Activated naive CD8-positive, alpha-beta T cell (primary cell): ENCODE measurements around the gene CTAGE9.
"Not testable (repeated sequence)": the region's sequence is repeated elsewhere in the genome, so short reads cannot be mapped to it uniquely, and the experiment has no call there.

Source experiments
- H3K27ac Mint-ChIP-seq: one replicate; pipeline ENCODE4 v1.8.0; 2021; ENCODE audit warnings: mixed read lengths
- H3K27me3 Mint-ChIP-seq: one replicate; pipeline ENCODE4 v1.8.0; 2021; ENCODE audit warnings: mixed read lengths
- H3K36me3 Mint-ChIP-seq: one replicate; pipeline ENCODE4 v1.8.0; 2021; ENCODE audit warnings: mixed read lengths
- H3K4me1 Mint-ChIP-seq: one replicate; pipeline ENCODE4 v1.8.0; 2021; ENCODE audit warnings: low read depth, mixed read lengths
- H3K4me3 Mint-ChIP-seq: one replicate; pipeline ENCODE4 v1.8.0; 2021; ENCODE audit warnings: mild to moderate bottlenecking, mixed read lengths
- H3K9me3 Mint-ChIP-seq: one replicate; pipeline ENCODE4 v1.8.0; 2021; ENCODE audit warnings: low read depth, mixed read lengths

CTAGE9 gene

DNA sequence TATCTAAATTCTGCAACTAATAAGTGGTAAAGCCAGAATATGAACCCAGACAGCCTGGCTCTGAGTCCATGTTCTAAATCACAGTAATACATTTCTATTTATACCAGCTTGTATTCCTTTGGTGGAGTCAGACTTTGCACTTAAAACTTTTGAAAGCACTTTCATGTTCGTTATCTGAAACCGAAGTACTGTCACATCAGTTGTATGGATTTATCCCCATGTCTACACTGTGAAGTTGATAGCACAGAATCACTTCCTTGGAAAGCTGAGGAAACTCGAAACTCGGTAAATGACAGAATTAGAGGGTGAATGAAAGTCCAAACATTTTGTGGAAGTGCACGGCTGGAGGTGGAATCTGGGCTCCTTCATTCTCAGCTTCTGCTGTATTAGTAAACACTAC is 28.3 kb upstream of the CTAGE9 start:
- no peaks in the 10 kb centered on the region for H3K4me1 Mint-ChIP-seq
- H3K27ac Mint-ChIP-seq = no peak overlapping the region
- peaks cover 6% of the 10 kb centered on the region for H3K27me3 Mint-ChIP-seq
- H3K9me3 Mint-ChIP-seq = no peaks in the 10 kb centered on the region
- H3K36me3 Mint-ChIP-seq = no peaks in the 10 kb centered on the region
- no peak overlapping the region for H3K4me3 Mint-ChIP-seq

DNA sequence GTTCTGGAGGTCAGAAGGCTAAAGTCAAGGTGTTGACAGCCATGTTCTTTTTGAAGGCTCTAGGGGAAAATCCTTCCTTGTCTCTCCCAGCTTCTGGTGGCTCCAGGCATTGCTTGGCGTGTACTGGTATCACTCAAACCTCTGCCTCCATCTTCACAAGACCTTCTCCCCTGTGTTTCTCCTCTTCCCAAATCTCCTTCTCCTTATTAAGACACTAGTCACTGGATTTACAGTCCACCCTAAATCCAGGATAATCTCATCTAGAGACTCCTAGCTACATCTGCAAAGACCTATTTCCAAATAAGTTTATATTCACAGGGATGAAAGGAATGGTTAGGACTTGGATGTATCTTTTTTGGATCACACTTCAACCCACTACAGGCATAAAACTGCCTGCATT is 26.0 kb upstream of the CTAGE9 start:
- Mint-ChIP-seq H3K9me3 (no peaks in the 10 kb centered on the region), H3K27ac (no peak overlapping the region), H3K4me1 (no peaks in the 10 kb centered on the region), H3K36me3 (no peaks in the 10 kb centered on the region), H3K4me3 (no peak overlapping the region), H3K27me3 (no peaks in the 10 kb centered on the region)

DNA sequence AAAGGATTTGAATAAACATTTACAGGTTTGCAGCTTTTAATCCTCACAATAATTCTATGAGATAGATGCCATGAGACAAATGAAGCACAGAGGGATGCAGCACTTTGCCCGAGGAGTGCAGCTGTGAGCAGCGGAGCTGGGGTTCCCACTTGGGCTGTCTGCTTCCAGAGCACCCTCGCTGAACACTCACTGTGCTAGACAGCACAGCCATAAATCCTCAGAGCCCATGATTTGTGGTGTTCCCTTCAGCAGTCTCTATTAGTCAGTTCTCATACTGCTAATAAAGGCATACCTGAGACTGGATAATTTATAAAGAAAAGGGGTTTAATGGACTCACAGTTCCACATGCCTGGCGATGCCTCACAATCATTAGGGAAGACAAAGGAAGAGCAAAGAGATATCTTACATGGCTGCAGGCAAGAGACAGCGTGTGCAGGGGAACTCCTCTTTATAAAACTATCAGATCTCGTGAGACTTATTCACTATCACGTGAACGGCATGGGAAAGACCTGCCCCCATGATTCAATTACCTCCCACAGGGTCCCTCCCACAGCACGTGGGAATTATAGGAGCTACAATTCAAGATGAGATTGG is 25.3 kb upstream of the CTAGE9 start:
- H3K4me1 Mint-ChIP-seq = no peaks in the 10 kb centered on the region
- no peaks in the 10 kb centered on the region for H3K36me3 Mint-ChIP-seq
- H3K9me3 Mint-ChIP-seq = no peaks in the 10 kb centered on the region
- no peaks in the 10 kb centered on the region for H3K27me3 Mint-ChIP-seq
- H3K27ac Mint-ChIP-seq = no peak overlapping the region
- H3K4me3 Mint-ChIP-seq = no peak overlapping the region

DNA sequence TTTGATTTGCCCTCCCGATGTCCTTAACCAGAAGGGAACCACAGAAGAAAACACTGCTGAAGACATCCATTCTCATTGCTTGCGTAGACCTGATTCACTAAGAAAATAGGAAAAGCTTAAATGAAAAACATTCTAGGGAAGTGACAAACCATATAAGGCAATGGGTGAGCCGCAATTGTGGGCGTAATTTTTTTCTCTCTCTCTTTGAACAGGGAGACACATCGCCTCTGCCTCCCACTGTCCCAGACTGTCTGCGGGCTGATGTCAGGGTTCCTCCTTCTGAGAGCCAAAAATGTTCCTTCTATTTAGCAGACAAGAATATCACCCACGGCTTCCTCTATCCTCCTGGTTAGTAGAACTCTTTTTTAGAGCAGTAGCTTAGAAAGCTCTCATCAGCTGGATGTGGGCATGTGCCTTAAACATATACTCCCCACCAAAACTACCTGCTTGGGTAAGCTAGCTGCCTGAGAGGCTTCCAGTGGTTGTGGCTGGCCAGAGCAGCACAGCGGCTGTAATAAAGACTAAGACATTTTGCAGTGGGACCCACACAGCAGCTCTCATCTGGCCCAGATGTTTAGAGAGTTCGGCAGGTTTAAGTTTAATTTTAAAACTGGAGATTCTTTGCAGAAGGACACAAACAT is 22.7 kb upstream of the CTAGE9 start:
- Mint-ChIP-seq H3K9me3 (no peaks in the 10 kb centered on the region), H3K4me3 (no peak overlapping the region), H3K36me3 (no peaks in the 10 kb centered on the region), H3K27me3 (no peaks in the 10 kb centered on the region), H3K27ac (no peak overlapping the region), H3K4me1 (no peaks in the 10 kb centered on the region)

DNA sequence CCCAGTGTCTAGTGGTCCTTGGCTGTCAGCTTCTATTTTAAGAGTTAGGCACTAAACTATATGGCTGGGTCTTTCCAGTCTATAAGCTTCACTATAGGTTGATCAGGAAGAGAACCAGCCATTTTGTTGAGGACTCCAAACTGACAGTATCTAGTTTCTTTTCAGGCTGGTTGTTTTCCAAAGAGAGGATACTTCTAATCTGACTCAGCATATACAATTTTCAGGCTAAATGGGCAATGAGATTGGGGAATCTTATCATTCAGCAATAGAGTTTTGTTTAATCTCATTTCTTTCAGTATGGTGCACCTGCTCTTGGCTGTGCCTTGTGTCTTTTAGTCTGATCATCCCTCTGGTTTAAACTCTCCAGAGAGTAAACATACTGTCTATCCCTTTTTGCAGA is 20.4 kb upstream of the CTAGE9 start:
- H3K36me3 Mint-ChIP-seq = peaks cover 5% of the 10 kb centered on the region
- no peak overlapping the region for H3K4me3 Mint-ChIP-seq

DNA sequence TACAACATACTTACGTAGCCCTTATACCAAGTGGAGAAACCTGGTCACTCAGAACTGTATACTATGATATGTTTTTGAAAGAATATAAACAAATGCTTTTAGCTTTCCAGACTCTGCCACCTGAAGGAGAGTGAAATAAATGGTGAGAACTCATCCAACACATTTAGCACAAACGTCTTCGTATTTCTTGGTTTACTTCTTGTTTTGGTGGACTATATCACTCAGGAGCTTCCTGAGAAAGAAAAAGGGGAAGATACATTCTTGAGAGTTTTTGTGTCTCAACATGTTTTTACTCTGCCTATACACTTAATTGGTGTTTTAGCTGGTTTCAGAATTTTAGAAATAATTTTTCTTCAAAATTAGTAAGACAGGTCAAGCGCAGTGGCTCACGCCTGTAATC is 19.4 kb upstream of the CTAGE9 start:
- Mint-ChIP-seq H3K27me3 (no peaks in the 10 kb centered on the region), H3K4me3 (no peak overlapping the region), H3K4me1 (no peaks in the 10 kb centered on the region)

More for the DNA sequence above, 20.4 kb upstream of the CTAGE9 start:
- no peaks in the 10 kb centered on the region for H3K4me1 Mint-ChIP-seq
- no peak overlapping the region for H3K27ac Mint-ChIP-seq
- no peaks in the 10 kb centered on the region for H3K27me3 Mint-ChIP-seq
- H3K9me3 Mint-ChIP-seq = no peaks in the 10 kb centered on the region

DNA sequence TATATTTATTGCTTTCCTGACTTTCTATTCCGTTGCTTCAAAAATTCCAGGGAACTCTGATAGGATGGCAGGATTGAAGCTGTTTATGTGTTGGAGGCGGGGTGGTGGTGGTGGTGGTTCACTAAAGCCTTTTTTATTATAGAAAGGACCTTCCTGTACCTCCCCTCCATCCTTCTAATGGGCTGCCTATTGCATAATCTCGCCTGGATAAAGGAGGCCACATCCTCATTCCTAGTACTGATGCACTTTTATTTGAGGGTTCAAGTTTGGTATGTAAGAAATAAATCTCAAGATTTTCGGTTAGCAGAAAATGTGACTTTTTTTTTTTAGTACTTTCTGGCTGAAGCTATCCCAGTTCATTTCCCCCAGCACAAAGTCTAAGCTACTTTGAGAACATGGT is 18.7 kb upstream of the CTAGE9 start:
- no peak overlapping the region for H3K27ac Mint-ChIP-seq
- H3K9me3 Mint-ChIP-seq = no peaks in the 10 kb centered on the region
- H3K36me3 Mint-ChIP-seq = peaks cover 7% of the 10 kb centered on the region
- H3K27me3 Mint-ChIP-seq = no peaks in the 10 kb centered on the region
- H3K4me1 Mint-ChIP-seq = no peaks in the 10 kb centered on the region
- no peak overlapping the region for H3K4me3 Mint-ChIP-seq

More for the DNA sequence above, 19.4 kb upstream of the CTAGE9 start:
- Mint-ChIP-seq H3K36me3 (peaks cover 7% of the 10 kb centered on the region), H3K9me3 (no peaks in the 10 kb centered on the region), H3K27ac (no peak overlapping the region)

DNA sequence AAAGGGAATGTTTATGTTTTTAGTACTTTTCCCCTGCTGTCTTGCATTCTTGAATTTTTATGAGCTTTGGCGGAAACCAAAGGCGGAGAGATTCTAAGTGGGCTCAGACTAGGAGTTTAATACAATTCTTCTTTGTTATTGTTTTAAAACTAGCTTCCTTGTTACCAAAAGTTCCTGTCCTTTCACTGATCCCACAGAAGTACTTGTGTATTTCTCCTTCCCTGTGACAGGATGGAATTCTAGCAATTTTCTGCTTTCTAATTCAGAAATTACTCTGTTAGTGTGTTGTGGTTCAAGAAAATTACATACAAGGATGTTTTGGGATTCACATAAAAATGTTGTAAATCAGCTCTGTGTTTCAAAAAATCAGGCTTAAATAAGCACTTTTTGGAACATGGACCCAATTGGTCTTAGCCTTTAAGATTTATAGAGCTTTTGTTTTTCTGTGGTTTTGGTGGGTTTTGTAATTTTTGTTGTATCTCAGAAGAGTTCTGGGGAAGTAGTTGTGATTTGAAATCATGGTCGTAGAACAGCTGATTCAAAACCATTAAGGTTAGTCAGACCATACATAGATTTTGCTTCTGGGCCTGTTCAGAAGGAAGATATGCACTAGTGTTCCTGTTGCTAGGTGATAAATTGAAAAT is 17.6 kb upstream of the CTAGE9 start:
- Mint-ChIP-seq H3K9me3 (no peaks in the 10 kb centered on the region), H3K4me3 (no peak overlapping the region), H3K27me3 (no peaks in the 10 kb centered on the region), H3K4me1 (no peaks in the 10 kb centered on the region), H3K27ac (no peak overlapping the region), H3K36me3 (peaks cover 7% of the 10 kb centered on the region)

DNA sequence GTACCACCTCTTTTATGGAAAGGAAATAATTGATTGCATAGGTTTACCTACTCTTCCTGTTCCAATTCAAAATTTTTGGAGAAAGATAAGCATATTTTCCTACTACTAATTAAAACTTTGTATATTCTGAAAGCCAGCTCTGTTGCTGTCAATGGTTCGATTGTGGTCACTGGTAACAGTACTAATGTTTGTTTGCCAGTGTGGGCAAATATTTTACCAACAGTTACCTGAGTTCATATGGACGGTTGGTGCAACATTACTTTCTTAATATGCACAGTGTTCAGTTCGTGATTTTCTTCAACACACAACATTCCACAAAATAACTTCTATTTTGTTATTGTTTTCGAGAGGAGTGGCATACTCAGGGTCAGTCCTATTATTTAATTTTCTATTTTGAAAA is 17.1 kb upstream of the CTAGE9 start:
- no peaks in the 10 kb centered on the region for H3K27me3 Mint-ChIP-seq
- H3K4me1 Mint-ChIP-seq = no peaks in the 10 kb centered on the region
- no peak overlapping the region for H3K27ac Mint-ChIP-seq
- peaks cover 7% of the 10 kb centered on the region for H3K36me3 Mint-ChIP-seq
- no peaks in the 10 kb centered on the region for H3K9me3 Mint-ChIP-seq
- H3K4me3 Mint-ChIP-seq = no peak overlapping the region

DNA sequence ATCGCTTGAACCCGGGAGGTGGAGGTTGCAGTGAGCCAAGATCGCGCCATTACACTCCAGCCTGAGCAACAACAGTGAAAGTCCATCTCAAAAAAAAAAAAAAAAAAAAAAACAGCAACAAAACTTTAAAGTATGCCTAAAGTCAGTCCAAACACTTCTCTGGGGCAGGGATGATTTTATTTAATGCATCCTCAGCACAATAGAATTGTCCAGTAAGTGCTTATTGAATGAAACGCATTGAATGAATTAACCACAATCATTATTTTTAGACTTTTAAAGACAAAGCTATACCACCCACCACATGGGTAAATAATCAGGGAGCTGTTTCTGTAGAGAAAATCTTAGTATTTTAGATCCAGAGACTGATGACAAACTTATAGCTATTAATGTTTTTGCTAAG is 16.6 kb upstream of the CTAGE9 start:
- no peaks in the 10 kb centered on the region for H3K27me3 Mint-ChIP-seq
- H3K27ac Mint-ChIP-seq = no peak overlapping the region
- peaks cover 7% of the 10 kb centered on the region for H3K36me3 Mint-ChIP-seq
- no peak overlapping the region for H3K4me3 Mint-ChIP-seq
- no peaks in the 10 kb centered on the region for H3K4me1 Mint-ChIP-seq
- no peaks in the 10 kb centered on the region for H3K9me3 Mint-ChIP-seq

DNA sequence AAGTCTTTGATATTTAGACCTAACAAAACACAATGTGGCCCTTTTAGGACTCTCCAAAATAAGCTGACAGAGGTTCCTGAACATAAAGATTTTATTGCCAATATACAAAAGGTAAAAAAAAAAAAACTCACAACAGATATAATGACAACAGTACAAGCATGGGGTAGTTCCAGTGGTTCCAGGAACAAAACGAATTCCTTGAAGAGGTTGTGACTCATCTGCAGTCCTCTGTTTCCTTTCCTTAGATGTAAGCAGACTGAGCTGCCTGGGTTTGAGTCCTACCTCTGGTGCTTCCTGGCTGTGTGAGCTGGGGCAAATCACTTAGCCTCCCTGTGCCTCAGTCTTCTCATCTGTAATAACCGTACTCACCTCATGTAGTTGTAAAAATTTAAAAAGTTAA is 13.3 kb upstream of the CTAGE9 start:
- Mint-ChIP-seq H3K36me3 (peaks cover 7% of the 10 kb centered on the region), H3K27me3 (no peaks in the 10 kb centered on the region), H3K9me3 (no peaks in the 10 kb centered on the region), H3K27ac (no peak overlapping the region), H3K4me3 (no peak overlapping the region), H3K4me1 (no peaks in the 10 kb centered on the region)

DNA sequence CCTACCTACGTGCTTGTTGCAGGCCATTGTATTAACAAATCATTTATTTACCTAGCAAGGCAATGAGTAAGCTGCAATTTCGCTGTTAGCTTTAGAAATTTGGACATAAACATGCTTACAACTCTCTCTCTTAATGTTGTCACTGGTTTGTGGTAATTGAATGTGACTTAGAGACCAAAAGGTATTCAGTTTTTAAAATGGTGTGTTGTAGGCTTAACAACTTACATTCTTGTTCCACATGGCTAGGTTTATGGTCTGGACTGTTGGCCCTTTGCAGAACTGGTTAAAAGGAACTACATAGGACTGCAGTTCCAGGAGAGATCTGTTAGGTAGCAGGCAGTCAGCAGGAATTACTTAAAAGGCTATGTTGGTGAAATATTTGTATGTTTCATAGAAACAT is 10.3 kb upstream of the CTAGE9 start:
- no peaks in the 10 kb centered on the region for H3K9me3 Mint-ChIP-seq
- H3K36me3 Mint-ChIP-seq = peaks cover under 1% of the 10 kb centered on the region

DNA sequence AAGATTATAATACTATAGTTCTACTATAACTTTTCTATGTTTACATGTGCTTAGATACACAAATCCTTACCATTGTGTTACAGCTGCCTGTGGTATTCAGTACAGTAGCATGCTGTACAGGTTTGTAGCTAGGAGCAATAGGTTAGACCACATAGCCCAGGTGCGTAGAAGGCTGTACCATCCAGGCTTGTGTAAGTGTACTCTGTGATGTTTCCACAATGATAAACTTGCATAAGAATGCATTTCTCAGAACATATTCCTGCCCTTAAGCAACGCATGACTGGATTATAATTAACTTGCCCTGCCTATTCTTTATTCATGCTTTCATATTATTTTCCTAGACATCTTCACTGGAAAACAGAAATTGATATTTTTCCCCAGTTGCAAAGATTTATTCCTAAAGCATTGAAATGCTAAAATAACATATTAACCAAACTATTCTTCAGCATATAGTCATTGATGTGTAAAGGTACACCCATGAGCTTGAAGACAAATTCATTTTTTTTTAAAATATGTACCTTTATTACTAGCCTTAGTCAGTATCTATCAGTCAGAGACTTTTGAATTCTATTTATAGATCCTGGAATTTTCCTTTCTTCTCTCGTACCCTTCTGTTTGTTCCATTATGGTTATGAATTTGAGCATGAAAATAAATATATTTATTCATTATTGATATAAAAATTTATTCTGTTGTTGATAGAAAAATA is 7.2 kb upstream of the CTAGE9 start:
- Mint-ChIP-seq H3K9me3 (no peaks in the 10 kb centered on the region), H3K36me3 (no peaks in the 10 kb centered on the region), H3K27me3 (no peaks in the 10 kb centered on the region), H3K4me1 (no peaks in the 10 kb centered on the region), H3K27ac (no peak overlapping the region), H3K4me3 (no peak overlapping the region)

More for the DNA sequence above, 10.3 kb upstream of the CTAGE9 start:
- Mint-ChIP-seq H3K4me3 (no peak overlapping the region), H3K27ac (no peak overlapping the region), H3K4me1 (no peaks in the 10 kb centered on the region), H3K27me3 (no peaks in the 10 kb centered on the region)

DNA sequence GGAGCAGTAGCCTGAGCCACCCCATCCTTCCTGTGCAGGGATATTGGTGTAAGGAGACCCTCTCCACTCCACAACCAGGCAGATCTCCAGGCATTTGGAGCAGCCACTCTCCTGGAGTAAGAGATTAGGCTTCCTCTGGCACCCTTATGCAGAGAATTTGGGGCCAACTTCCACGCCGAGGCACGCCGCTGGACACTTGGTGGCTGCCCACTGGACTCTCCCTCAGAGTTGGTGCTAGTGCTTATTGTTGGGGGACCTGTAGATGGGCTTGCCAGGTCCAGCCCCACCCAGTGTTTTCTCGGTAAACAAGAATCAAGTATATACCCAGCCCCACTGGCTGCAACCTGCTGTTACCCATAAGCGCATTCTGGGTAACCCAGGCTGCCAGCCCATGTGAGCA is 4.8 kb upstream of the CTAGE9 start:
- H3K4me3 Mint-ChIP-seq, H3K4me1 Mint-ChIP-seq, H3K27ac Mint-ChIP-seq, H3K36me3 Mint-ChIP-seq, H3K27me3 Mint-ChIP-seq, H3K9me3 Mint-ChIP-seq: not testable (repeated sequence)

DNA sequence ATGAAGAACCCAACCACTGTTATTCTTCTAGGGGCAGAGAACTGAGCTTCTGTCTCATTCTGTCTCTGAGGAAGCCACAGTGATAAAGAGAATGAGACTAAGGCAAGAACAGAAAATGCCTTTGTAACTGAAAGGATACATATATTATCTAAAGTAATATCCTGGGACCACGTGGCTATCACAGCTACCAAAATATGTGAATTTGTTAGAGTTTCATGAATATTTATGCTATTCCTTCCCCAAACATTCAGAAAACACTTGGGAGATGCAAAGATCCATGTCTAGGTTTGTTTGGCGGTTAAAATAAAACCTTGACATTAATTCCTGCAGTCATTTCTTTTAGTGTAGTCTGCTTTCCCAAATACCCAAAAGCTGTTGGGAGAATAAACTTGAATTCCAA is 6.9 kb downstream of the CTAGE9 start:
- H3K4me3 Mint-ChIP-seq, H3K4me1 Mint-ChIP-seq, H3K27me3 Mint-ChIP-seq, H3K27ac Mint-ChIP-seq, H3K9me3 Mint-ChIP-seq, H3K36me3 Mint-ChIP-seq: not testable (repeated sequence)
